Uterus (tissue), 4 donors: ENCODE data around the gene GCNT3. TPM values are rescaled to one million over a fixed set of nuclear protein-coding genes. Genes with fewer than 3 reads are reported as not detected.

ENCODE experiments used
- small RNA-seq: library from RNA; depleted of rRNA; stranded (forward); fragments of <200 nt; gene quantifications from one replicate; pipeline ENCODE3, GENCODE V24; 2016
- total RNA-seq, 4 donors: library from RNA; depleted of rRNA in 3 of 4; stranded (reverse); fragments of >200 nt in 3 of 4; gene quantifications; one replicate each; pipeline versions ENCODE4 v1.1.0 to v1.2.4, GENCODE V29; 2014 to 2023
- donor health status: DM: yes; HTN: yes; CAD: no.

The GCNT3 gene
- total RNA-seq, 4 donors from 2014 or later = 0.59 to 1.7 TPM; not detected in 2

Small RNAs within 50 kb of the gene (small RNA-seq; reads per million reads assigned to genes)
- gene RNA5SP396 = not detected

Other genes starting within 250 kb of the GCNT3 start
- 10 to 100 TPM; 23.3 to 99.8 (median 66.5) TPM for gene MYO1E, start 238.9 kb upstream of the GCNT3 start, total RNA-seq
- gene FAM81A, start 173.6 kb upstream of the GCNT3 start, total RNA-seq = 1 to 10 TPM in 2 of 4 donors, not detected in 2; 1.5 to 4.4 TPM
- gene GTF2A2, start 45.7 kb downstream of the GCNT3 start, total RNA-seq = 10 to 100 TPM; 15.9 to 78.9 (median 49.5) TPM
- 100 to 1,000 TPM in 3 of 4 donors, 10 to 100 TPM in 1; 82.1 to 138 (median 112) TPM for gene BNIP2, start 77.5 kb downstream of the GCNT3 start, total RNA-seq